Measurements from ENCODE around the gene CCDC78. TPM values are rescaled to one million over a fixed set of nuclear protein-coding genes. Genes with fewer than 3 reads are reported as not detected.
A peak's percentile ranks its signal among the peaks of the same experiment; 100 is the strongest.
"Not testable (repeated sequence)": the region's sequence is repeated elsewhere in the genome, so short reads cannot be mapped to it uniquely, and the experiment has no call there.

CCDC78 gene
- polyA plus RNA-seq, 4 donors = 0.86 to 3.5 (median 2.2) TPM

DNA sequence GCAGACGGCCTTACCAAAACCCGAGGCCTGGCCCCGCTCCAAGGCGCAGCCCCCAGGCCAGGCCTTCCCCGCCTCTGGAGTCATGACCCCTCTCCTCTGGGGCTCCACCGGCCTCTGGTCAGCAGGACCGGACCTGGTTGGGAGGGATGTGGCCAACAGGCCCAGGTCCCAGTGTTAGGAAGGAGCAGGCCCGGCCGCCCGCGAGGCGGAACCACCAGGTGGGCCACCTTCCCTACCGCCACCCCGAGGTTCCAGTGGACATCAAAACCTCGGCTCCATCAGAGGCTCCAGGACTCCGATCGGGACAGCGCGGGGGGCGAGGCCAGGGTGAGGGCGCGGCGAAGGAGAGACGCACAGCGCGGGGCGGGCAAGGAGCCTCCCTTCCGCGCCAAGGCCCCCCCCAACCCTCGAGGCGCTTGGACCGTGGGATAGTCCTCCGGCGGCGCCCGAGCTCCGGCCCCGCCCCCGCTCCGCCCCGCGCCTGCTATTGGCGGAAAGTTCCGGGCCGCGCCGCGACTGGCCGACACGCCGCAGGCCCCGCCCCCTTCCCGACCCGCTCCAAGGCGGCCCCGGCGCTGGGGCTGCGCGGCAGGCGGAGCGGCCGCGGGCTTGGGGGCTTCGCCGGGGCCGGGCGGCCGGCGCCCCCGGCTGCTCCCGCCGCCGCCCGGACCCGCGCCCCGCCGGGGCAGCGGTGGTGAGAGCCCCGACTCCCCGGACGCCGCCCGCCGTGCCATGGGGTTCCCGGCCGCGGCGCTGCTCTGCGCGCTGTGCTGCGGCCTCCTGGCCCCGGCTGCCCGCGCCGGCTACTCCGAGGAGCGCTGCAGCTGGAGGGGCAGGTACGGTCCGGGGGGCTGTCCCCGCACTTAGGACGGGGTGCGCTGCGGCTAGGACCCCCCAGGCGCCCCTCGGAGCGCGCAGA, 11.4 kb downstream of the CCDC78 start, which contains the start of gene METRN:
TSS of gene METRN (plus strand) at position 561 of the 919 bp plus-strand sequence. CDS start at position 733, 172 bp downstream.
- DNase-seq (ENCODE audit: low read depth in 4 of 4, low spot score in 3 of 4) = peak in 2 of 4 donors; percentile 67 to 75

DNA sequence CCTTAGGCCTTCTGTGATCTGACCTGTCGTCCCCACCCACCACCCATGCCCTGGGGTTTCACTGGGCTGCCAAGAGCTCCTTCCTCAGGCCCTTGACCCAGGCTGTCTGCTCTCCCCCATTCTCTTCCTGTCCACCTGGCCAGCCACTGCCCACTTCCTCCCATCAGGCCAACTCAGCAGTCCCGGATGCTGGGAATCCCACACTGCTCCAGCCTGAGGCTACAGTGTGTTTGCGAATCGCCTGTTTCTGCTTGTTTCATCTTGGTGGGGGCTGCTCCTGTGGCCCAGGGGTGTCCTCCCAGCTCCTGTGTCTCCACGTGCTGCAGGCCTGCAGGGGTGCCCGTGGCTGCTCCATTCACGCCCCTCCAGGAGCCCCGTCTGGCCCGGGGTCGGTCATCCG, 12.2 kb downstream of the CCDC78 start:
- no peak for DNase-seq (ENCODE audit: low read depth in 4 of 4, low spot score in 3 of 4)

DNA sequence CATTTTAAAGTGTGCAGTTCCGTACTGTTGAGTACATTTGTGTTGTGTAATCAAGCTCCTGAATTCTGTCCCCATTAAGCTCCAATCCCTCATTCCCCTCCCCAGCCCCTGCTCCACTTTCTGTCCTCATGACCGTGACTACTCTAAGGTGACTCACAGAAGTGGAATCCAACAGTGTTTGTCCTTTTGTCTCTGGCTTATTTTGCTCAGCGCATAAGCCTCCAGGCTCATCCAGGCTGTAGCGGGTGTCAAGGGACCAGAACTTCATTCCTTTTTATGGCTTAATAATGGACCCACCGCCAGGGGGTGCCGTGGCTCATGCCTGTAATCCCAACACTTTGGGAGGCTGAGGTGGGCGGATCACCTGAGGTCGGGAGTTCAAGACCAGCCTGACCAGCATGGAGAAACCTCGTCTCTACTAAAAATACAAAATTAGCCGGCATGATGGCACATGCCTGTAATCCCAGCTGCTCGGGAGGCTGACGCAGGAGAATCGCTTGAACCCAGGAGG, 13.4 kb downstream of the CCDC78 start:
- DNase-seq (ENCODE audit: low read depth in 4 of 4, low spot score in 3 of 4) = not testable (repeated sequence)

DNA sequence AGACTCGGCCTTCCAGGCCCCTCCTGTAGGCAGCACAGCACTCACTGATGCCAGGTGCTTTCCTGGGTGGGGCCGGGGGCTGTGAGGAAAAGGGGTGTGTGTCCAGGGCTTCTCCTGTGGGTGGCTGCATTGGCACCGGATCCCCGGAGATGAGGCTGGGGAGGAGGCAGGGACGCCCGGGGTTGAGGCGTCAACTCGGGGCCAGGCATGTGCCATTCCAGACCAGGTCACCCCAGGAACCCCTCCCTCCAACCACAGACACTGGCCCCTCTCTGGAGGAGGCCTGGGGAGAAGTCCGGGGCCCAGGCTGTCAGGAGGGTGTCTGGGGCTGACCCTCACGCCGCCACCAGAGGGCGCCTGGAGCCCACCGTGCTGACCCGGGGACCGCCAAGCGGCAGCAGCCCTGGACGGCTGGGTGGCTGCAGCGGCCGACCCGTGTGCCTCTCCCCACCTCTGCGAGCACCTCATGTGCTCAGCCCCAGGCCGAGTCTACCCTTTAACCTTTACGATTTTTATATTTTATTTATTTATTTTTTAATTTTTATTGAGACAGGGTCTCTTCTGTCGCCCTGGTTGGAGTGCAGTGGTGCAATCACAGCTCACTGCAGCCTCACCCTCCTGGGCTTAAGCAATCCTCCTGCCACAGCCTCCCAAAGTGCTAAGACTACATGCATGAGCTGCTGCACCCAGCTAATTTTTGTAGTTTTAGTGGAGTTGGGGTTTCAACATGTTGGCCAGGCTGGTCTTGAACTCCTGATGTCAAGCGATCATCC, 14.5 kb downstream of the CCDC78 start:
- no peak for DNase-seq (ENCODE audit: low read depth in 4 of 4, low spot score in 3 of 4)

DNA sequence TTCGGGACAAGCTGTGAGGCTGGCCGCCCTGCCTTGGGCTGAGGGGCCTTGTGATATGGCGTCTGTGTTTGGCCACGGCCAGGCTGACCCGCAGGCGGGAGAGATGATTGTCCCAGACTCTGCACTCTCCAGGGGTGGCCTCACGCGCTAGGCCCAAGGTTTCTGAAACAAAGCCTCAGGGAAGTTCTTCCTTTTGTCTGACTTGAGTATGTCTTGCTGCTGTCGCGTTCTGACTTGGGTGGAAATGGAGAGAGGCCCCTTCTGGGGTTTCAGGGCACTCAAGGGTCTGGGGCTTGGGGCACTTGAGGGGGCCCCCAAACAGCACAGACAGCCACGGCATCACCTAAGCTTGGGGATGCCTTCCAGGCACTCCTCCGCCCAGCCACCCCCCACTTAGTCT, 15.2 kb downstream of the CCDC78 start:
- no peak for DNase-seq (ENCODE audit: low read depth in 4 of 4, low spot score in 3 of 4)

DNA sequence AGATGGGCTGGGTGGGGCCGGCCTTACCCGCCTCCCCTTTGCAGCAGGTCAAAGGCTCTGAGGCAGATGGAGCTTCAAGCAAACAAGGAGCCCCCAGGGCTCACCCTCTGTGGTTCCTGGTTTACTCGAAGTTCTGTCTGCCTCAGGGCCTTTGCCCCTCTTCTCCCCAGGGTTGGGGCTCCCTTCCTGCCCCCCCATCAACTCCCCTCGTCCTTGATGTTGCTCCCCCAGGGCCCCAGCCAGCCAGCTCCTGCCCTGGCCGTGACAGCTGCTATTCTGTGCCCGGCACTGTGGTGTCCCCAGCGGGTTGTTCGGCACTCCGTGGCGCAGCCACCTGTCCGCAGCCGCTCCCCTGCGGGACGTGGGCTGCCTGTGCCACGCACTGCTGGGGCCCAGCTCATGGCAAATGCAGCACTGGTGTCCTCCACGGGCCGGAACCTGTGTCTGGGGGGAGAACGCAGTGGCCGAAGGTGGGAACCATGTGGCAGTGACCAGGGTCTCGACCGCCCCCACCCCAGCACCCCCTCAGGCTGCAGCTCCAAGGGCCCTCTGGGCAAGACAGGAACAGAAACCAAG, 15.7 kb downstream of the CCDC78 start:
- no peak for DNase-seq (ENCODE audit: low read depth in 4 of 4, low spot score in 3 of 4)

DNA sequence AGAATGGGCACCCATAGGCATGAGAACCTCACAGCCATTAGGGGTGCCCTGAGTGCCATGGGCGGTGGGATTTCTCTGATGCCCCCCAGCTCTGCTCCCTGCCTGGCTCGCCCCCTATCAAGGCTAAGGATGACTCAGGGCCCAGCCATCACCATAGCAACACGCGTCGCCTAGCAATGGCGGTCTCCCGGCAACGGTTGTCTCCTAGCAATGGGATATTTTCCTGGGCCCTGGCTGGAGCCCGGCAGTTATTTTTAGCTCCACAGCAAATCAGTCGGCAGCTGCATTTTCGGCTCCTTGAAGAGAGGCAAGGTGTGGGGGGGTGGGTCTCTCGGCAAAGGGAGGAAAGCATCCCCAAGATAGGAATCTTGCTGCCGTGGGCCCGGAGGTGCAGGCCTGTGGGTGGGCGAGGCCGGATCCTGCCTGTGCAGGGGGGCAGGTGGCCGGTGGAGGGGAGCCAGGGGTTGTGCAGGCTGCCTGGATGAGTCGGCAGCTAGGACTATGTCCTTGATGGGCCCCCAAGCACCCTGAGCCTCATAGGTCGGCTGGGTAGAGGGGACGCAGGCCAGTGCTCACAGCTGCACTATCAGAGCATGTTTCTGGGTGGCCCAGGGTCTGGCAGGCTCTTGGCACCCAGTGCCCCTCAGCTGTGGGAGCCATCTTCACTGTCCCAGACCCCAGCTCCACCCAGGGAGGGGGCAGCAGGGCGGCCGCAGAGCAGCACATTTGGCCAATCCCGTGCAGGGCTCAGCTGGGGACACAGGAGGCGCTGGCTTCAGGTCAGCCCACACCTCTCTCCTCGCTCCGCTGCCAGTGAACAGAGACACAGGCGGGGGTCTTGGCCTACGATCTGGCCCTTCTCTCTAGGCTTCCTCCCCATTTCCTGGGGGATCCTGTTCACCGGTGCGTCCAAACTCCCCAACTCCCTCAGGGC, 16.4 kb downstream of the CCDC78 start:
- DNase-seq (ENCODE audit: low read depth in 4 of 4, low spot score in 3 of 4) = no peak

DNA sequence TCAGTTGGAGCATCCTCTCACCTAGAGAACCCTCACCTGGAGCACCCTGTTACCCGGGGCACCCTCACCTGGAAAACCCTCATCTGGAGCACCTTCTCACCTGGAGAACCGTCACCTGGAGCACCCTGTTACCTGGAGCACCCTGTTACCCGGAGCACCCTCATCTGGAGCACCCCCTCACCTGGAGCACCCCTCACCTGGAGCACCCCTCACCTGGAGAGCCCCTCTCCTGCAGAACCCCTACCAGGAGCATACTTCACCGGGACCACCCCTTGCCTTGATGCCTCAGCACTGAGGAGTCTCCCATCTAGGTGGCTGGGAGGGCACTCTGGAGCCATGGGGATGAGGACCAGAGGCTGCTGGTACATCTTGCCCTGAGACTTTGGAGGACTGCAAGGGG, 17.3 kb downstream of the CCDC78 start:
- DNase-seq (ENCODE audit: low read depth in 4 of 4, low spot score in 3 of 4) = no peak

DNA sequence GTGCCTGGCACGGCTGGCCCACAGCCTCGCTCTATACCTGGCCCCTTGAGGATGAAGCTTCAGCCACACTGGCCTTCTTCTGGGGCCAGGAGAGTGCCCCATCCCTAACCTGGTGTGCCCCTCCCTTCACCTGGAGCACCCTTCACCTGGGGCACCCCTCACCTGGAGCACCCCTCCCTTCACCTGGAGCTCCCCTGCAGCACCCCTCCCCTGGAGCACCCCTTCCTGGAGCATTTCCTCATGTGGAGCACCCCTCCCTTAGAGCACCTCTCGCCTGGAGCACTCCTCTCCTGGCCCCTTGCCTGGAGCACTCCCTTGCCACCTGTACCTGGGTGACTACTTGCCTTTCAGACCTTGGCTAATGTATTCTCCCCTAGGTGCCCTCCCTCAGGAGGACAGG, 18.2 kb downstream of the CCDC78 start:
- no peak for DNase-seq (ENCODE audit: low read depth in 4 of 4, low spot score in 3 of 4)

DNA sequence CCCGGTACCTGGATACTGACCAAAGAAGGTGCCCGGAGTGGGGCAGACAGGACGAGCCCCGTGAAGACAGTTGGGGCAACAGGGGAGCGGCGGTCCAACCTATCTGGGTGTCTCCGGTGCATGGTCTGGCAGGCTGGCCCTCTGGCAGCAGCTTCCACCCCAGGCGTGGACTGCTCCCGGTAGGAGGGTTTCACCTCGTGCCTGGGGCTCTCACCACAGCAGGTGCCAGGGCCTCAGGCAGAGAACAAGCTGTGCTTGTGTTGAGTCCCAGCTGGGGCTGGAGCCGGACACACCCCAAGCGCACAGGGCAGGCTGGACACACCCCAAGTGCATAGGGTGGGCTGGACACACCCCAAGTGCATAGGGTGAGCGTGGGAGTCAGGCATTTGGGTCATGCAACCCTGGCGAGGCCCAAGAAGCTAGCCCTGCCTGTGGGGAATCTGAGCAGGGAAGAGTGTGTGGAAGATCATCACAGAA, 19.1 kb downstream of the CCDC78 start:
- no peak for DNase-seq (ENCODE audit: low read depth in 4 of 4, low spot score in 3 of 4)

DNA sequence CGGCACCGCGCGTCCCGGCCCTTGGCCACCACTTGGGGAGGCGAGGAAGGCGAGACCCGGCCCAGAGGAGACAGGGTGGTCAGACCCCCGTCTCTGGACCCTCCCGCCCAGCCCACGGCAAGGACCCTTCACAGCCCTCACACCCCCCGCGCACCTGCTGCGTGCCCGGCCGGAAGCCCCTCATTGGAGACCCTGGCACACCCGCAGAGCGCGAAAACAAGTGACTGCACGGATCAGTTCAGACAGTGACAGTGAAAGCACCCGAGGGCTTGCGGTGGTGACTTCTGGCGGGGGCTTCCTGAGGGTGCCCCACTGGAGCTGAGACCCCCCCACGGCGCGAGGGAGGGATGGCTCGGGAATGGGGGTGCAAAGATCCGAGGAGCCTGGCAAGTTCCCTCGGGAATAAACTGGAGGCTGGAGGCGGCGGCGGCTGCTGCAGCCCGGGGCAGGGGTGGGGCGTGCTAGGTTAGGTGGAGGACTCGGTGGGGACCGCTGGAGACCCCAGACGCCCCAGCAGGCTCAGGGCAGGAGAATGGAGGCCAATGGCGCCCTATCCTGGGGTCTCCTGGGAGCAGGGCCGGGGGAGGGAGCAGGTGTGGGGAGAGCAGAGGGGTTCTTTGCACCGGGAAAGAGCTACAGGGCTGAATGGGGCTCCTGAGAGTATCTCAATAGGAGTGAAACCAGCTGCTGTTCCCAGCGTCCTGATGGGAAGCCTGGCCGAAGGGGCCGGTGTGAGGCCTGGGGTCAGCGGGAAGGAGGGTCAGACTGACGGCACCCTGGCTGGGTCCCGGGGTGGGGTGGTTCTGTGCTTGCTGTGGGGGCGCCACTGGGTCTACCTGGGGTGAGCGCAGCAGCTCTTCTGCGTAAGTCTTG, 19.8 kb downstream of the CCDC78 start:
- DNase-seq (ENCODE audit: low read depth in 4 of 4, low spot score in 3 of 4) = no peak

DNA sequence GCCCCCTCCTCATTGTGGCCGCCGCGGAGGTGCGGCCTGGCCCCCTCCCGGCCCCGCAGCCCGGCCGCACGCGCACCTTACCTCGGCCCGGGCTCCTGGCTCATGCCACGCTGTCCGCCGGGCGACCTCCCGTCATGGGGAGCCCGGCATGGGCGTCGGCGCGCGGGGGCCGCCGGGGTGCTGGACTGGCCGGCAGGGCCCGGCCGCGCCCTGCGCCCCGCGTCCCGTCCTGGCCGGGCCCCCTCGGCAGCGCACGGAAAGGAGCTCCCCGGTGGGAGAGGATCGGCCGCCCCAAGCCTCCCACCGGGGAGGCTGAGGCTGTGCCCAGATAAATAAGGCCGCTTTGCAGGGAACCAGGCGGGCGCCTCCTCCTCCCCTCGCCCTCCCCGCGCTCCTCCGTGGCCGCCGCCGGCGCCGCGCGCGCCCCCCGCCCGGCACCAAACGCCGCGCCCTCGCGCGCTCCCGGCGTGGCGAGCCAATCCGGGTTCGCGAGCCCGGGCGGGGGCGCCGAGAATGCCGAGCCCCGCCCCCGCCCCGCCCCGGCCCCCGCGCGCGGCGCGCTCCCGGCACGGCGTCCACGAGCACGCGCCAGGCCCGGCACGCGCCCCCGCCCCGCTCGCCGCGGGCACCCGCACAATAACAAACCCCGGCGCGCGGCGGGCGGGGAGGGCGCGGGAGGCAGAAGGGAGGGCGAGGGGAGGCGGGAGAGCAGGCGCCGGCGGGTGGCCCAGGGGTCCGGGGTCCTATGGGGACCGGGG, 20.6 kb downstream of the CCDC78 start, which contains the start of gene FBXL16:
TSS of gene FBXL16 (minus strand) at position 371 of the 758 bp plus-strand sequence. CDS start 8,396 bp downstream, outside the sequence.
- DNase-seq (ENCODE audit: low read depth in 4 of 4, low spot score in 3 of 4) = no peak

DNA sequence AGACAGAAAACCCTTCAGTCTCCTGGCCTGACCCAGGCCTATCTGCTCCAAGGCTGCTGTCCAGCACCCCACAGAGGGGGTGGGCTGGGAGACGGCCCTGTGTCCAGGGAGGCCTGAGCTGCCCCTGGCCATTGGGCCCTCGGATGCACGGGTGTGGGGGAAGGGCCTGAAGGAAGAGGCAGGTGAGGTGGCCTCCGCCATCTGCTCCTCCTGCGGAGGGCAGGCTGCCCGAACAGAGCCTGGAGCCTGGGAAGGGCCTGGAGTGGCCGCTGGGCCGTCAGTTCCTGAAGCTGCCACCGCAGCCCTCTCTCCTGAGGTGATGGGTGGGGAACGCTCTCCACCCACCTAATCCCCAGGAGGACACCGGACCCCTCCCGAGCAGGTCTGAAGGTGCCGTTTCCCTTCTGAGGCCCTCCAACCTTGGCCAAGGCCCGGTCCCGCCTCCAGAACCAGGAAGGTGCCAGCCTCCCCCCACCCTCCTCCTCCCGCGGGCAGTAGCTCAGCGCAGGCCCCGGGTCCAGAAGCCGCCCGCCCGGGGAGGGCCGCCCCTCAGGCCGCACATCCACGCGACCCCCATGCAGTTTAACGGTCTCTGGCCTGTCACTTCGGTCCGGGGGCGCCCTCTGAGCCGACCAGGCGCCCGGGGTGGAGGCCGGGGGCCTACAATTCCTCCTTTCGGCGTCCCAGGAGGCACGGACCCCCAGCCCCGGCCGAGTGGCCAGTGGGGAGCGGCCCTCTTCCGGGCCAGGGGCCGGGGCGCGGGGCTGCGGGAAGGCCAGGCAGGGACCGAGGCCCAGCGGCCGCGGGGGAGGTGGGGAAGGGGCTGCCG, 21.5 kb downstream of the CCDC78 start:
- DNase-seq (ENCODE audit: low read depth in 4 of 4, low spot score in 3 of 4) = no peak

DNA sequence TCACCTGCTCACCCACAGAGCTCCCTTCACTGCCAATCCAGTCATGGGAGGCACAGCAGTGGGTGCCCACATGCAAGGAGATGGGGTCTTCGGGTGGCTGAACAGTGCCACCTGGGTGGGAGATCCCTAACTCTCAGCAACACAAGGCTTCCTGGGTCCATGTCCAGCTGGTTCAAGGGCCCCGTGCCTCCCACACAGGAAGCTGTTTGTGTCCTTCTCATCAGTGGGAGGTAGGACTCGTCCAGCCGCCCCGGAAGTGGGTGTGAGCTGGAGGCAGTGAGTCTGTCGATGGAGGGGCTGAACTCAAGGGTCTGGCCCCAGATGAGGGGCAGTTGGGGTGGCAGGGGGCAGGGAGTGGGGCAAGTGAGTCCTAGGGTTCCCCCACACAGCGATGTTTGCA, 22.2 kb downstream of the CCDC78 start:
- no peak for DNase-seq (ENCODE audit: low read depth in 4 of 4, low spot score in 3 of 4)

DNA sequence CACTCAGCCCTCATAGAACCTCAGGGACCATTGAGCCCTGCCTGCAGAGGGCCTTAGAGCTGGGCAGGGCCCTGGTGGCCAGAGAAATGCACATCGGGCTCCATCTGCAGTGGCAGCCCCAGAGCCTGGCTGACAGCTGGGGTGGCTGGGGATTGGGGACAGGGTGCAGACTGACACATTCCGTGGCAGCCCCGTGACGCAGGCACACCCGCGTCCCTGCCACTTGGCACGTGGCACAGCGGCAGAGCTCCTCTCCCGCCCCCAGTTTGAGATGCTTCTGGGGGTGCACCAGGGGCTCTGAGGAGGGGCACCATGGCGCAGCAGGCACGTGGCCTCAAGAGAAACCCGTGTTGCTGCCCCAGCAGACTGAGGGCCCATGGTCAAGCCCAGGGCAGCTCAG, 22.8 kb downstream of the CCDC78 start:
- DNase-seq (ENCODE audit: low read depth in 4 of 4, low spot score in 3 of 4) = no peak

DNA sequence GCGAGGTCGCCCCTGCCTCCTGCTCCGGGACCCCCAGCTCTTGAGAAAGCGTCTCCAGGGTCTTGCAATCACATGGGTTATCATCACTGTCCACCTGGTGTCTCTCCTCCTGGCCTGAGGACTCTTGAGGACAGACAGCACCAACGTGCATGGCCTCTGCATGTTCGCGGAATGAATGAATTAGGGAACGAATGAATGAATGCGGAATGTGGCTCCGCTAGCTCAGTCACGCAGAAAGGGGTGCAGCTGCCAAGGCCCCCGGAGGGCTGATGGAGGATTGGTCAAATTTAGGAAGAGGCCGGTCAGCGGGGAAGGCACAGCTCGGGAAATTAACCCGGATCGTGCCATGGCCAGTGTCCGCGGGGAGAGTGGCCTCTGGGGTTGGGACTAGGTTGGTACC, 23.9 kb downstream of the CCDC78 start:
- no peak for DNase-seq (ENCODE audit: low read depth in 4 of 4, low spot score in 3 of 4)
